Endothelial cell of umbilical vein (primary cell): Measurements from ENCODE around the gene BPI. TPM values are rescaled to one million over a fixed set of nuclear protein-coding genes. Genes with fewer than 3 reads are reported as not detected.

ENCODE experiments used
- BruUV-seq: library from RNA; stranded (reverse); fragments of 400-500 nt; replicated peaks from 2 replicates; lab custom pipeline; 2021; lab: Mats Ljungman, UMichigan
- CTCF ChIA-PET: fragments of 300-600, 350-600 bp; sonication (Branson Sonifier 250); formaldehyde crosslinking; loops from one replicate; lab custom pipeline; 2021; ENCODE audit warnings: antibody characterized with exemption, inconsistent platforms; lab: Charles Lee
- POLR2A ChIA-PET: fragments of 300-600, 350-600 bp; sonication (Branson Sonifier 250); formaldehyde crosslinking; loops from one replicate; lab custom pipeline; 2021; ENCODE audit warnings: antibody characterized with exemption, inconsistent platforms; lab: Charles Lee
- DNase-seq: peaks from one replicate; pipeline ENCODE4 v3.0.0-alpha.2; 2011; ENCODE audit warnings: low read depth, low spot score
- FAIRE-seq: peaks from 2 replicates; lab custom pipeline; 2011; peaks lifted over from hg19 to GRCh38; lab: Jason Lieb, UNC
- H2AFZ ChIP-seq: 2 replicates; pipeline ENCODE4 v1.6.0; 2012; ENCODE audit warnings: low read depth, low read length, control low read depth, inconsistent platforms
- H3K27ac ChIP-seq: 2 replicates; pipeline ENCODE4 v1.5.1; 2011; ENCODE audit warnings: low read depth, mild to moderate bottlenecking, control low read depth, low read length, moderate library complexity; ENCODE audit not compliant: insufficient read depth
- H3K27me3 ChIP-seq, 2 experiments: 2 replicates each; pipeline versions ENCODE4 v1.6.0 to v1.6.1; 2011; ENCODE audit warnings: low read length in 2 of 2, mixed read lengths in 1 of 2; ENCODE audit not compliant: control insufficient read depth in 2 of 2, insufficient read depth in 2 of 2
- H3K36me3 ChIP-seq, 2 experiments: 2 replicates in 1 of 2; 3 replicates in 1 of 2; pipeline ENCODE4 v1.5.1; 2011; ENCODE audit warnings: low read length in 2 of 2, mild to moderate bottlenecking in 1 of 2, moderate library complexity in 1 of 2; ENCODE audit not compliant: control insufficient read depth in 2 of 2, insufficient read depth in 2 of 2; ENCODE audit errors: extremely low read depth in 1 of 2
- H3K4me1 ChIP-seq: 3 replicates; pipeline ENCODE4 v1.5.1; 2011; ENCODE audit warnings: mild to moderate bottlenecking, low read length; ENCODE audit not compliant: control insufficient read depth, insufficient read depth; ENCODE audit errors: extremely low read depth
- H3K4me2 ChIP-seq: 2 replicates; pipeline ENCODE4 v1.6.1; 2011; ENCODE audit warnings: low read length, control low read depth, mixed read lengths; ENCODE audit not compliant: insufficient read depth
- H3K4me3 ChIP-seq, 3 experiments: fragments of 200-600 bp in 1 of 3; sonication (generic), shearing (Covaris generic) in 1 of 3; replicated peaks in 1 of 3; 2 replicates each; pipeline ENCODE4 v1.5.1; 2011 to 2016; ENCODE audit warnings: control low read depth in 3 of 3, low read length in 3 of 3, mild to moderate bottlenecking in 2 of 3, inconsistent platforms in 1 of 3, low read depth in 1 of 3, moderate library complexity in 1 of 3; ENCODE audit not compliant: insufficient read depth in 1 of 3
- H3K79me2 ChIP-seq: 2 replicates; pipeline ENCODE4 v1.6.0; 2012; ENCODE audit warnings: low read length, inconsistent platforms; ENCODE audit not compliant: control insufficient read depth, insufficient read depth
- H3K9ac ChIP-seq: replicated peaks from 2 replicates; pipeline ENCODE3; 2011; ENCODE audit warnings: low read length, control low read depth; ENCODE audit not compliant: insufficient read depth; ENCODE audit errors: extremely low read depth
- H3K9me1 ChIP-seq: replicated peaks from 3 replicates; pipeline ENCODE4 v1.6.0; 2011; ENCODE audit warnings: mild to moderate bottlenecking, low read length; ENCODE audit not compliant: control insufficient read depth, insufficient read depth; ENCODE audit errors: extremely low read depth
- H3K9me3 ChIP-seq: replicated peaks from 2 replicates; pipeline ENCODE4 v1.5.1; 2012; ENCODE audit warnings: low read length, inconsistent platforms; ENCODE audit not compliant: control insufficient read depth, insufficient read depth
- H4K20me1 ChIP-seq: replicated peaks from 2 replicates; pipeline ENCODE3; 2011; ENCODE audit warnings: mild to moderate bottlenecking, low read length; ENCODE audit not compliant: control insufficient read depth, insufficient read depth; ENCODE audit errors: extremely low read depth
- EZH2 ChIP-seq: IDR thresholded peaks from 2 replicates; pipeline ENCODE4 v1.6.1; 2012; ENCODE audit warnings: borderline replicate concordance, low read depth, mild to moderate bottlenecking, moderate library complexity, low read length, inconsistent platforms; ENCODE audit not compliant: severe bottlenecking
- GATA2 ChIP-seq: IDR thresholded peaks from 2 replicates; pipeline ENCODE4 v1.7.0; 2011; ENCODE audit warnings: low read depth, mild to moderate bottlenecking, moderate library complexity, mixed read lengths, low read length; ENCODE audit not compliant: insufficient read length, insufficient read depth
- JUN ChIP-seq: IDR thresholded peaks from 2 replicates; pipeline ENCODE4 v1.6.1; 2011; ENCODE audit warnings: borderline replicate concordance, low read depth; ENCODE audit not compliant: insufficient read length, insufficient read depth
- MYC ChIP-seq: IDR thresholded peaks from one replicate; pipeline ENCODE4 v1.6.1; 2011; ENCODE audit warnings: mild to moderate bottlenecking, low read depth, low read length
- POLR2A ChIP-seq: IDR thresholded peaks from 2 replicates; pipeline ENCODE4 v1.6.1; 2012; ENCODE audit warnings: low read depth, mild to moderate bottlenecking, control low read depth, low read length
- POLR2AphosphoS5 ChIP-seq: IDR thresholded peaks from 2 replicates; pipeline ENCODE4 v1.6.1; 2012; ENCODE audit warnings: low read depth, mild to moderate bottlenecking, control low read depth, low read length, moderate library complexity; ENCODE audit not compliant: insufficient read depth
- dilution Hi-C: fragments of 300-500 bp; cut with MboI; formaldehyde crosslinking; loops from one replicate; pipeline ENCODE4 v1.15.0; 2019; ENCODE audit warnings: low sequenced_read_pairs; ENCODE audit not compliant: extremely low pct_ligation_motif_present
- intact Hi-C: fragments of 100-400 bp; cut with micrococcal nuclease; formaldehyde crosslinking; loops from one replicate; pipeline ENCODE4 v1.10.0; 2022
- polyA plus RNA-seq, 4 experiments: library from polyadenylated mRNA; depleted of rRNA in 3 of 4; stranded (reverse) in 3 of 4; unstranded in 1 of 4; fragments of >200 nt; gene quantifications; 2 replicates each; pipeline versions ENCODE4 v1.2.1 to v1.2.3, GENCODE V29; 2011 to 2012; ENCODE audit warnings: missing spikeins in 1 of 4
- total RNA-seq: library from RNA; stranded (reverse); gene quantifications from 2 replicates; pipeline ENCODE4 v1.2.3, GENCODE V29; 2021
- TF ChIP-seq, protein P1 (sequence below), 2 donors: IDR thresholded peaks; 1 replicate in 1 of 2; 2 replicates in 1 of 2; pipeline ENCODE4 v1.5.1; 2011; ENCODE audit warnings: low read length in 2 of 2, mild to moderate bottlenecking in 2 of 2, moderate library complexity in 2 of 2, control low read depth in 1 of 2, inconsistent platforms in 1 of 2, low read depth in 1 of 2; ENCODE audit not compliant: insufficient read depth in 1 of 2; ENCODE audit errors: extremely low read depth in 1 of 2
- TF ChIP-seq, protein P2 (sequence below): IDR thresholded peaks from 2 replicates; pipeline ENCODE4 v1.6.1; 2011; ENCODE audit not compliant: insufficient read depth, insufficient read length

Gene BPI
- total and polyA plus RNA-seq, 2 donors (not counting 3 experiments of a cell fraction or from before 2014, with no cell fraction given), result not detected

DNA sequence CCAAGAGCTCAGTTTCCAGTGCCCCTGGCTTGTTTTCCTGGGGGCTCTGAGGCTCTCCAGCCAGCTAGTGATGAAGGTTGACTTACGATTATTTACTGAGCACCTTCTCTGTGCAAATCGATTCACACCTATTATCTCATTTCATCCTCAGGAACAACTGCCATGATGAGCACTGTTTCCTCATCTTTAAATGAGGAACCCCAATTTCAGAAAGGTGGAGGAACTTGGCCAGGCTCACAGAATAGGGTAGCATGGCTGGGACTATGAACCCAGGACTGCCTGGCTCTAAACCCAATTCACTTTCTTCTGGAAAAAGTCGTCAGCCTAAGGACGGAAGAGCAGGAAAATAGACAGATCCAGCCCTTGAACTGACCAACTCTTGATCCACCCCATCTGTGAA lies 3.5 kb upstream of the BPI start:
- Histone ChIP-seq H3K4me1 (no peaks in the 10 kb centered on the region), H3K79me2 (no peaks in the 10 kb centered on the region), H3K27me3 (peaks cover 2% of the 10 kb centered on the region in 2 experiments), H3K9ac (no peak overlapping the region), H3K27ac (no peak overlapping the region), H3K4me2 (no peak overlapping the region), H3K4me3 (no peak overlapping the region), H3K9me3 (no peaks in the 10 kb centered on the region), H3K9me1 (no peaks in the 10 kb centered on the region), H2AFZ (no peak overlapping the region), H4K20me1 (no peaks in the 10 kb centered on the region), H3K36me3 (no peaks in the 10 kb centered on the region)
- no TSS peak for BruUV-seq
- intact Hi-C loops, result no loop called here
- CTCF ChIA-PET, result interaction anchor here (0.9 to 1.5 kb wide), 3 partner anchors 8 to 108 kb away, joined by 4 to 5 read pairs (median 5); no protein-coding TSS in a partner anchor
- POLR2A ChIA-PET, result interaction anchor here (0.6 kb wide), 1 partner anchor 243 kb away, joined by 3 read pairs; no protein-coding TSS in a partner anchor
- dilution Hi-C loops, result no loop called here
- TF ChIP-seq JUN, result no peak
- TF ChIP-seq, protein P1, sequence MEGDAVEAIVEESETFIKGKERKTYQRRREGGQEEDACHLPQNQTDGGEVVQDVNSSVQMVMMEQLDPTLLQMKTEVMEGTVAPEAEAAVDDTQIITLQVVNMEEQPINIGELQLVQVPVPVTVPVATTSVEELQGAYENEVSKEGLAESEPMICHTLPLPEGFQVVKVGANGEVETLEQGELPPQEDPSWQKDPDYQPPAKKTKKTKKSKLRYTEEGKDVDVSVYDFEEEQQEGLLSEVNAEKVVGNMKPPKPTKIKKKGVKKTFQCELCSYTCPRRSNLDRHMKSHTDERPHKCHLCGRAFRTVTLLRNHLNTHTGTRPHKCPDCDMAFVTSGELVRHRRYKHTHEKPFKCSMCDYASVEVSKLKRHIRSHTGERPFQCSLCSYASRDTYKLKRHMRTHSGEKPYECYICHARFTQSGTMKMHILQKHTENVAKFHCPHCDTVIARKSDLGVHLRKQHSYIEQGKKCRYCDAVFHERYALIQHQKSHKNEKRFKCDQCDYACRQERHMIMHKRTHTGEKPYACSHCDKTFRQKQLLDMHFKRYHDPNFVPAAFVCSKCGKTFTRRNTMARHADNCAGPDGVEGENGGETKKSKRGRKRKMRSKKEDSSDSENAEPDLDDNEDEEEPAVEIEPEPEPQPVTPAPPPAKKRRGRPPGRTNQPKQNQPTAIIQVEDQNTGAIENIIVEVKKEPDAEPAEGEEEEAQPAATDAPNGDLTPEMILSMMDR (IDR thresholded peaks at IDR 0.05; ENCODE audit: extremely low read depth in 1 of 2, insufficient read depth in 1 of 2, low read depth in 1 of 2, low read length in 2 of 2), result no peak
- no peak for TF ChIP-seq GATA2
- no peak for TF ChIP-seq POLR2A
- no peak for TF ChIP-seq MYC
- no peak for TF ChIP-seq EZH2
- TF ChIP-seq, protein P2, sequence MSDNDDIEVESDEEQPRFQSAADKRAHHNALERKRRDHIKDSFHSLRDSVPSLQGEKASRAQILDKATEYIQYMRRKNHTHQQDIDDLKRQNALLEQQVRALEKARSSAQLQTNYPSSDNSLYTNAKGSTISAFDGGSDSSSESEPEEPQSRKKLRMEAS, result no peak
- no peak for TF ChIP-seq POLR2AphosphoS5
- DNase-seq (no peak), FAIRE-seq (no peak)
